Right renal pelvis (tissue), 4 donors: Measurements from ENCODE around the gene ANO7. TPM values are rescaled to one million over a fixed set of nuclear protein-coding genes. Genes with fewer than 3 reads are reported as not detected.

Source experiments
- DNase-seq, 4 donors: peaks; one replicate each; pipeline ENCODE4 v3.0.0-alpha.2; 2013; ENCODE audit warnings: low read depth in 4 of 4, low spot score in 3 of 4, missing footprints in 1 of 4
- polyA plus RNA-seq, 4 donors: library from polyadenylated mRNA; unstranded; fragments of 120-200 nt; gene quantifications; one replicate each; pipeline ENCODE4 v1.2.1, GENCODE V29; 2013; ENCODE audit not compliant: insufficient read length in 4 of 4

Gene ANO7
- polyA plus RNA-seq, 4 donors = 1.1 to 2.6 (median 2.0) TPM

GRCh38 chr2:241241669-241242068, 53.2 kb downstream of the ANO7 start:
- DNase-seq = no peak

DNA sequence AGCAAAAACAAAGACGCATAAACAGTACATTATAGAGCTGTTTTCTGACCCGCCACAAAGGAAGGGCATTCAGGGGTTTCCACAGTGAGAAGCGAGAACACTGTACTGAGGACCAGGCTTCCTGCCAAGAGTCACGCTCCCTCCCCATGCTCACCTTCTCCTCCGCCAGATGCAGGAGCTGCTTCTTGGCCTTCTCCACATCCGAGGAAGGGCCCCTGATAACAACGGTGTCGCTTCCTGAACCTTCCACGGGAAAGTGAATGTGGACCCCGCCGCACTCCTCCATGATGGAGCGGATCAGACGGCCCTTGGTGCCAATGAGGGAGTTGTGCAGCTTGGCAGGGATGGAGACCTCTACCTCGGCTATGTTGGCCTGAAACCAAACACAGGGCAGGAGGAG, 53.8 kb downstream of the ANO7 start:
- DNase-seq = no peak

DNA sequence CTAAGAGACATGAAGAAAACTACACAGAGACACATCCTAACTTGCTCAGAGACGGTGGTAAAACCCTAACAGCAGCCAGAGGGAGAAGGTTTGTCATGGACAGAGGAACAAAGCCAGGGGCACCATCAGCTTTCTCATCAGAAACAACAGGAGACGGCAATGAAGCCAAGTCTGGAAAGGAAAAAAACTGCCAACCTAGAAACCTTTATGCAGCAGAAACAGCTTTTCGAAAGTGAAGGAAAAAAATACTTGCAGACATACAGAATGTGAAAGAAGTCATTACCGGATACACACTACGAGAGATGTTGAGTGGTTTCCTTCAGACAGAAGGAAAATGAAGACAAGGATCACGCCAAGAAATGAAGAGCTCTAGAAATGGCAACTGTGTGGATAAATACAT, 55.9 kb downstream of the ANO7 start:
- DNase-seq = no peak

- no peak for DNase-seq
These were observed 59.8 kb downstream of the ANO7 start for GRCh38 chr2:241248289-241248688.

DNA sequence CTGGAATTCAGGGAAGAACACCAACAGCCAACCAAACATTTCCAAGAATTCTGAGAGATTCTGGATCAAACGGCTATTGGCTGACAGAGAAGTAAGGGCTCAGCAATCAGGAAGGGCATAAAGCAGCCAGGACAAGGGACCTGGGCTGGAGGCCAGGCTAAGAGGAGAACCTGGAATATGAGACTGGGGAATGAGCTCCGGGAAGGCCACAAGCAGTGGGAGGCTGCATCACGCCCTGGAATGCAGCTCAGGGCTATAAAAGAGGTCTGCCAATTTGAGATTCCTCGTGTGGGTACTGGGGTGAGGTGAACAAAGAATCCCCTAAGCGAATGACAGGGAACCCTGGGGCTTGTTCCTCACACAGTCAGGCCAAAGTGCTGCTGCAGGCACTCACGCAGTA, 60.4 kb downstream of the ANO7 start:
- DNase-seq = no peak

GRCh38 chr2:241249654-241250053, 61.2 kb downstream of the ANO7 start:
- DNase-seq = no peak

- no peak for DNase-seq
These were observed 64.5 kb downstream of the ANO7 start for GRCh38 chr2:241252778-241253475.

DNA sequence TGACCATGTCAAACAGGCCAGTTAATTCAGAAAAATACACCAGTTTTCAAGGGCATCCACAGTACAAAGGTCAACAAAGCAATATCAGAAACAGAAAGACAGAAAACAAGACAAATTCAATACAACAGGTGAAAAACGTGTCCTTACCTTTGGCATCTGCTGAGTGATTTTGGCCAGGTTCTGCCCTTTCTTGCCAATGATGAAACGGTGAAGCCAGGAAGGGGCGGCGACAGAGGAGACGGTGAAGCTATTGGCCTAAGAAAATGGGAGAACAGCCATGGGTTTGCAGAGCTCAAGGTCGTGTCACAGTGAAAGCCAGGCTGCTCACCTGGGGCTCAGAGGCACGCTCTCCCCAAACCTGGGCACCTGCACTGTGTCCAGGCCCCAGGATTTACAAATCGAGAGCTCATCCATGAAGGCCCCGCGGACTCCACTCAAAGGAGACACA, 66.5 kb downstream of the ANO7 start:
- no peak for DNase-seq

- DNase-seq = no peak
These were observed 67.2 kb downstream of the ANO7 start for GRCh38 chr2:241255542-241256167.

- no peak for DNase-seq
These were observed 67.7 kb downstream of the ANO7 start for GRCh38 chr2:241256168-241256545.

- no peak for DNase-seq
These were observed 69.0 kb downstream of the ANO7 start for GRCh38 chr2:241257419-241258032.

GRCh38 chr2:241258505-241259280, 70.2 kb downstream of the ANO7 start:
- DNase-seq = no peak

DNA sequence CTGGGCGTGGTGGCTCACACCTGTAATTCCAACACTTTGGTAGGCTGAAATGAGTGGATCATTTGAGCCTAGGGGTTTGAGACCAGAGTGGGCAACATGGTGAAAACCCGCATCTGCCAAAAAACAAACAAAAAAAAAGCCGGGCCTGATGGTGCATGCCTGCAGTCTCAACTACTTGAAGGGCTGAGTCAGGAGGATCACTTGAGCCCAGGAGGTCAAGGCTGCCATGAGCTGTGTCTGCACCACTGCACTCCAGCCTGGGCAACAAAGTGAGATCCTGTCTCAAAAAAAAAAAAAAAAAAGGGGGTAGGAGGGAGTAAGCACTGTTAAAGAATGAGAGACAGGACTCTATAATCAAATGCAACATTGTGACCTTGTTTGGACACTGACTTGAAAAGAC, 72.4 kb downstream of the ANO7 start:
- DNase-seq = no peak

GRCh38 chr2:241261628-241262027, 73.2 kb downstream of the ANO7 start:
- no peak for DNase-seq

GRCh38 chr2:241263061-241263460, 74.6 kb downstream of the ANO7 start:
- no peak for DNase-seq

DNA sequence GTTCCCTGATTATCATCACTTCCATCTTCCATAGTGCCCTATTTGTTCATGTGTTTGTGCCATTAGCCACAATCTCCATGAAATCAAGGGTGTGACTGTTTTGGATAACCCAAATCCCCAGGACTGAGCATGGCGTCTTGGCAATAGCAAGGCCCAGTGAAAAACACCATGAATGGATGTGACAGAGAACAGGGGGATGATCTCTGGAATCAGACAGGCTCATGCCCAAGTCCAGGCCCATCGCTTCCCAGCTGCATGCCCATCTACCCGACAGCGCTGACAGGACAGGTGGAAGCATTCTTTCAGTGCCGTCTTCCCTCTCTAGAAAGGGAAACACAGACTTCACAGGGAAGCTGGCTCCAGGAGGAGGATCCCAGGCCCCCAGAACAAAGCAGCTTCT, 77.0 kb downstream of the ANO7 start:
- no peak for DNase-seq

DNA sequence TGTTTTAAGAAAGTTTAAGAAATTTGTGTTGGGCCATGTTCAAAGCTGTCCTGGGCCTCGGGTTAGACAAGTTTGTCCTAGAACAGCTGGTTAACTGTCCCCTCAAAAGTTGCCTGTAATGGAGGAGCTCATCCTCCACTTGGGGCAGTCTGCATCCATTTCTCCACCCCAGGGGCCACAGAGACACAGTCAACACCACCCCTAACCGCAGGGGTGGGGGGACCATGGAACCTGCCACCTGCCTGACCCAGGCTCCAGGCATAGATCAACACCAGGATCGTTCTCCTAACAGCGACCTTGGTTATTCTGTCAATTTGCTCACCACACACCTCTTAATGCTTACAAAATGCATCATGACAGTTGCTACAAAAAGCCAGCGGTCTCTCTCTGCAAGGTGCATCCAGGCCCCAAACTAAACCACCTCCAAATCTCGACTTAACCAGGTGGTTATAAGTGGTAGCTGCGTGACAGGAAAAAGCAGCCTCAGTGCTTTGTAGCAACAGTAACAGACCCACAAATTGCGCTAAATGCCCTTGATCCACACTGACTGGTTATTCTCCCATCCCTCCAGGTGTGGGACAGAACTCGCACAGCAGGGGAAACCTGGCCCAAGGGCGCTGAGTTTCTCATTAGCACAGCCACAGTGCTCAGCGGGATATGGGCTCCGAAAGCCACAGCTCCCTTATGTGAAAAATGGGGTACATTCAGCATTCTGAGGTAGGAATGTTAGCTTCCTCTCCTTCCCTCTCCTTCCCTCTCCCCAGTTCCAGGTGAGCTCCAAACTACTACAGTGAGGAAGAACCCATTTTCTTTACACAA, 79.0 kb downstream of the ANO7 start:
- DNase-seq = no peak

- no peak for DNase-seq
These were observed 79.8 kb downstream of the ANO7 start for GRCh38 chr2:241268306-241268705.

GRCh38 chr2:241268716-241269445, 80.4 kb downstream of the ANO7 start:
- DNase-seq = no peak
